GM18526 (cell line): ENCODE results near the gene GSK3A.
A peak's percentile ranks its signal among the peaks of the same experiment; 100 is the strongest.

Source experiments
- POLR2A ChIP-seq: IDR thresholded peaks from 3 replicates; pipeline ENCODE4 v1.6.1; 2011; ENCODE audit not compliant: insufficient read length; ENCODE audit errors: extremely low read depth

GSK3A gene

DNA sequence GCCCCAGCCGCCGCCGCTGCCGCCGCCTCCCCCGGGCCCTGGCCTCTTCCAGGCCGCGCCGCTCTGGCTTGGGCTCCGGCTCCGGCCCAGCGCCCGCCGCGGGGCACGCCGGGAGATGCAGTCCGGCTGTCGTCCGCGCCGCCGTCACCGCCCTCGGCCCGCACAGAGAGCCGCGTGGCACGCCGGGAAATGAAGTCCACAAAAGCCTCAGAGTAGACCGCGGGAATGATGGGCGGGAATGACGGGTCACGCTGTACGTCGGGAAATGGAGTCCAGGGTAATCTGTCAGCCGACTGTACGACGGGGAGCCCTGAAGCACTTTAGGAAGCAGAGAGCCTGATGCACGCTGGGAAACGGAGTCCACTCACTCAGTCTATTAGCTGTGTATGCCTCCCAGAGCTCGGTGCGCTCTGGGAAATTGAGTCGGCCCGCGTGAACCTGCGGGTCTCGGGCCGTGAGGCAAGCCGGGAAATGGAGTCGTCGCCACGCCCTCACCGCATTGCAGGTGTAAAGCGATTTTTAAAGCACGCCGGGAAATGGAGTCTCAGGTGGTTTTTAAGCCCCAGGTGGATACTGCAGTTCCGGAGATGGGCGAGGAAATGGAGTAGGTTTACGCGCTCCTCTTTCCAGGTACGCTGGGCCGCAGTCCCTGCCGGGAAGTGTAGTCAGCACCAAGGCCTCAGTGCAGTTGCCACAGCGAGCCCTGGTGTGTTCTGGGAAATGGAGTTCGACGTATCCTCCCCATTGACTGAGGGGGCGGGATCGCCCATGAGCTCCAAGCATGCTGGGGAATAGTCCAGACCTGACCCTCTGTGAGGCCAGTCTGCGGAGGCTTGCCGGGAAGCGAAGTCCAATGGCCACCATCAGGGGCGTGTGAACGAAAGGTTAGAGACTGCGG, at the start of gene GSK3A:
Gene GSK3A, minus strand, starts transcription at position 91 of the 898 bp plus-strand sequence. CDS start 137 bp downstream, outside the sequence.
- peak; percentile 75 for TF ChIP-seq POLR2A

DNA sequence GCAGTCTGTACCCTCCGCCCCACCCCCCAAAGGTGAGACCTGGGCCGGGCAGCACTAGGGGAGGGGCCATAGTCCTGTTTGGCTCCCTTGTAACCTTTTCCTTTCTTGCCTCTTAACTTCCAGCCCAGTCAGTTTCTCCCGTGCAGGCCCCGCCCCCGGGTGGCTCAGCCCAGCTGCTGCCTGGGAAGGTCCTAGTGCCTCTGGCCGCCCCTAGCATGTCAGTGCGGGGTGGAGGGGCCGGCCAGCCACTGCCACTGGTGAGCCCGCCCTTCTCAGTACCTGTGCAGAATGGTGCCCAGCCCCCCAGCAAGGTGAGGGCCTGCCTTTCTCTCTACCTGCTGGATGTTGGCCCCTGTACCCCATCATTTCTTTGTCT, 49.0 kb upstream of the GSK3A start:
- TF ChIP-seq POLR2A = no peak

DNA sequence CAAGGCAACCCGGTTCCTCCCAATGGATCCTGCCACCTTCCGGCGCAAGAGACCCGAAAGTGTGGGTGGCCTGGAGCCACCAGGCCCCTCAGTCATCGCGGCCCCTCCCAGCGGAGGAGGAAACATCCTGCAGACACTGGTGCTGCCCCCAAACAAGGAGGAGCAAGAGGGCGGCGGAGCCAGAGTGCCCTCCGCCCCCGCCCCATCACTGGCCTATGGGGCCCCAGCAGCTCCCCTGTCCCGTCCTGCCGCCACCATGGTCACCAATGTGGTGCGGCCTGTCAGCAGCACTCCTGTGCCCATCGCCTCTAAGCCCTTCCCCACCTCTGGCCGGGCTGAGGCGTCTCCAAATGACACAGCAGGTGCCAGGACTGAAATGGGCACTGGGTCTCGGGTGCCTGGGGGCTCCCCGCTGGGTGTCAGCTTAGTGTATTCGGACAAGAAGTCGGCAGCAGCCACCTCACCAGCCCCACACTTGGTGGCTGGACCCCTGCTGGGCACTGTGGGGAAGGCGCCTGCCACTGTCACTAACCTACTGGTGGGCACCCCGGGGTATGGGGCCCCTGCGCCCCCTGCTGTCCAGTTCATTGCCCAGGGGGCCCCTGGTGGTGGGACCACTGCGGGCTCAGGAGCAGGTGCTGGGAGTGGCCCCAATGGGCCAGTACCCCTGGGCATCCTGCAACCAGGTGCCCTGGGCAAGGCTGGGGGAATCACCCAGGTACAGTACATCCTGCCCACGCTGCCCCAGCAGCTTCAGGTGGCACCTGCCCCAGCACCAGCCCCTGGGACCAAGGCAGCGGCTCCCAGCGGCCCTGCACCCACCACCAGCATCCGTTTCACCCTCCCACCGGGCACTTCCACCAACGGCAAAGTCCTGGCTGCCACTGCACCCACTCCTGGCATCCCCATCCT, 48.4 kb upstream of the GSK3A start:
- TF ChIP-seq POLR2A = no peak

DNA sequence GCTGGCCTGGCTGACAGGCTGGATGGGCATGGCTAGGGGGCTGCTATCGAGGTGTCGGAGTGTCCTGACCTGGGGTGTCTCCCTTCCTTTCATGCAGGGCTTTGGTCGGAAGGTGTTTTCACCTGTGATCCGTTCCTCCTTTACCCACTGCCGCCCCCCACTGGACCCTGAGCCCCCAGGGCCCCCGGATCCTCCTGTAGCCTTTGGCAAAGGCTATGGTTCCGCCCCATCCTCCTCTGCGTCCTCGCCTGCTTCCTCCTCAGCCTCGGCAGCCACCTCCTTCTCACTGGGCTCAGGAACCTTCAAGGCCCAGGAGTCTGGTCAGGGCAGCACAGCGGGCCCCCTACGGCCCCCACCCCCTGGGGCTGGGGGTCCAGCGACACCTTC, 47.7 kb upstream of the GSK3A start:
- TF ChIP-seq POLR2A = no peak

DNA sequence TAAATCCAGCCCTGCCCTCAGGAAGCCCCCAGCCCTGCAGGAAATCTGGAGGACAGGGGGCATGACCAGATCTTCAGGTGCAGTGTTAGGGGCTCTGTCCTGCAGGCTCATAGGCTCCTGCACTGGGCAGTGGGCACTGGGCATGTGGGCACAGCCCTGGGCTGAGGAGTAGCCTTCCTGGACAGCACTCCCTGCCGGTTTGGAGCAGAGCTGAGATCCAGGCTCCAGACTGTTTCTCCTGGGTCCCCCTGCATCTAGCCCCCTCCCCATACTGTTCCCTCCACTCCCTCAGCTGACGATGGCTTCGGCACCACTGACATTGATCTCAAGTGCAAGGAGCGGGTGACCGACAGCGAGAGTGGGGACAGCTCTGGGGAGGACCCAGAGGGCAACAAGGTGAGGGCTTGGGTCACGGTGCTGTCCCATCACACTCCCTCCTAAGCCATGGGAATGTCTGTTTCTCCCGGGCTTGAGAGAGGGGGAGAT, 47.2 kb upstream of the GSK3A start:
- TF ChIP-seq POLR2A = no peak

DNA sequence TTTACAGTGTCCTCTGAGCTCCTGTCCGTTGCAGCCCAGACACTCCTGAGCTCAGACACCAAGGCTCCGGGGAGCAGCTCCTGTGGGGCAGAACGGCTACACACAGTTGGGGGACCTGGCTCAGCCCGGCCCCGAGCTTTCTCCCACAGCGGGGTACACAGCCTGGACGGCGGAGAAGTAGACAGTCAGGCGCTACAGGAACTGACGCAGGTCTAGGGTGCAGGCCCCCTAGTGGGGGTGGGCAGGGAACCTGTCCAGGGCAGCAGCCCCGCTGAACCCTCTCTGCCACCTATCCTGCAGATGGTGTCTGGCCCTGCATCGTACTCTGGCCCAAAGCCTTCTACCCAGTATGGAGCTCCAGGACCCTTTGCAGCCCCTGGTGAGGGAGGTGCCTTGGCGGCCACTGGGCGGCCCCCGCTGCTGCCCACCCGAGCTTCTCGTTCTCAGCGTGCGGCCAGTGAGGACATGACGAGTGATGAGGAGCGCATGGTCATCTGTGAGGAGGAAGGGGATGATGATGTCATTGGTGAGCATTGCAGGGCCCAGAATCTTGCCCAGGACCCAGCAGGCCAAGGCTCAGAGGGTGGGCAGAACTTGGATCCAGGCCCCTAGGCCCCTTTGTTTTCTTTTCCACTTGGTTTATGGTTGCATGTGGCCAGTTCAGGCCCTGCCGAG, 46.6 kb upstream of the GSK3A start:
- no peak for TF ChIP-seq POLR2A

DNA sequence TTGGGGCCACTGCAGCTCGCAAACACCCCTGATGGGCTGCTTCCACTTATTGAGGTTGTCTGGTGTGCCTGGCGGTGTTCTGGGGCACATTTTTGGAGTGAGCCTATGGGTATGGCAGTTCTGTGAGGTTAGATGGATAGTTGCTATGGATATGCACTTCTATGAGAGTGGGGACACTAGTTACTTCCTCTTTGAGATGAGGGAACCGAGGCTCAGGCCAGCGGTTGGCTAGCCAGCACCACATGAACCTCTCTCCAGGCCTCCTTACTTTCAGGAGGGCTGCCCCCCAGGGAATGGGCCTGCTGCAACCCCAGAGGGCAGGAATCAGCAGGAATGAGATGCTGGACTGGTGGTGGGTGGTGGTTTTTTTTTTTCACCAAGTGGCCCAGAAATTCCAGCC, 46.0 kb upstream of the GSK3A start:
- no peak for TF ChIP-seq POLR2A

DNA sequence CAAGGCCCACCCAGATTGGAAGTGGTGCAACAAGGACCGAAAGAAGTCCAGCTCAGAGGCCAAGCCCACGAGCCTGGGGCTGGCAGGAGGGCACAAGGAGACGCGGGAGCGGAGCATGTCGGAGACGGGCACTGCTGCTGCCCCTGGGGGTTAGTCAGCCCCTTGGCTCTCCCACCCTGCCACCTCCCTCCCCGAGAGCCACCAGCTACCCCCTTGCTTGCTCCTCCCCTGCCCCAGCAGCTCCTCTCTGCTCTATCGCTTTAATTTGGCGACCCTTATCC, 45.4 kb upstream of the GSK3A start:
- no peak for TF ChIP-seq POLR2A

DNA sequence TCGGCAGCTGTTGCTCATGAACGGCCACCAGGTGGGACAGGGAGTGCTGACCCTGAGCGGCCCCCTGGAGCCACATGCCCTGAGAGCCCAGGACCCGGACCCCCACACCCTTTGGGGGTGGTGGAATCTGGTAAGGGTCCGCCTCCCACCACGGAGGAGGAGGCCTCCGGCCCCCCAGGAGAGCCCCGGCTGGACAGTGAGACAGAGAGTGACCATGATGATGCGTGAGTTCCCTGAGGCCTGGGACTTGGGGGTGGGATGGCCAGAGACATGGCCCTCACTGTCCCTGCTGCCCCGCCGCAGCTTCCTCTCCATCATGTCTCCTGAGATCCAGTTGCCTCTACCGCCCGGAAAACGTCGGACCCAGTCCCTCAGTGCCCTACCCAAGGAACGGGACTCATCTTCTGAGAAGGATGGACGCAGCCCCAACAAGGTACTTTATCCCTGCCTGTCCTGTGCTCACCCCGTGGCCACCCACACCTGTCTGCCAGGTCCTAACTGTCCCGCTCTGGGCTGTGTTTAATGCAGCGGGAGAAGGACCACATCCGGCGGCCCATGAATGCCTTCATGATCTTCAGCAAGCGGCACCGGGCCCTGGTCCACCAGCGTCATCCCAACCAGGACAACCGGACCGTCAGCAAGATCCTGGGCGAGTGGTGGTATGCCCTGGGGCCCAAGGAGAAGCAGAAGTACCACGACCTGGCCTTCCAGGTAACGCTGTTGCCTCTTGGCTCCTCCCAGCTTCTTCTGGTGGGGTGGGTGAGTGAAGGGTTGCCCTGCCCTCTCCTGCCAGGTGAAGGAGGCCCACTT, 44.8 kb upstream of the GSK3A start:
- no peak for TF ChIP-seq POLR2A

DNA sequence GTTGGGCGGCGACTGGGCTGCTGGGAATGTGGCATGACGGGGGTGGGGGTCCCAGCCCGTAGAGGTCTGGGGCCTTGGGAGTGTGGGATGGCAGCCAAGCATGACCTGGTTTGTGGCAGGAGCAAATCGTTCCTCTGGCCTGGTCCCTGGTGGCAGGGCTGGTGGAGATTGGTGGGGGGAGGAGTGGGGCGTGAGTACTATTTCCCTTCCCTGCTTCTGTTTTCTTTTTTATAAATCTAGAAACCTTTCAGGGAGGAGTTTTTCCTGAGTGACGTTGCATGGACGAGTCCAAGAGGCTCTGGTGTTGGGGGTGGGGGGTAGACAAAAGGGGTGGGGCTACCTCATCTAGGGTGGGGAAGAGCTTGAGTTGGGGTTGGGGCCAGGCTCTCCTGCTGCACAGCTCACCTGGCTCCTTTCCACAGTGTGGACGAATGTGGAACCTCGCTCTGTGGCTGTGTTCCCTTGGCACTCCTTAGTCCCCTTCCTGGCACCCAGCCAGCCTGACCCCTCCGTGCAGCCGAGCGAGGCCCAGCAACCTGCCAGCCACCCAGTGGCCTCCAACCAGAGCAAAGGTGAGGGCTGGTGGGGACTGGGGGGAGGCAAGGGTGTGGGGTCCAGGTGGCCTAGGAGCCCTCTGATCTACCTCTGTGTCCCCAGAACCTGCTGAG, 44.1 kb upstream of the GSK3A start:
- TF ChIP-seq POLR2A = no peak

DNA sequence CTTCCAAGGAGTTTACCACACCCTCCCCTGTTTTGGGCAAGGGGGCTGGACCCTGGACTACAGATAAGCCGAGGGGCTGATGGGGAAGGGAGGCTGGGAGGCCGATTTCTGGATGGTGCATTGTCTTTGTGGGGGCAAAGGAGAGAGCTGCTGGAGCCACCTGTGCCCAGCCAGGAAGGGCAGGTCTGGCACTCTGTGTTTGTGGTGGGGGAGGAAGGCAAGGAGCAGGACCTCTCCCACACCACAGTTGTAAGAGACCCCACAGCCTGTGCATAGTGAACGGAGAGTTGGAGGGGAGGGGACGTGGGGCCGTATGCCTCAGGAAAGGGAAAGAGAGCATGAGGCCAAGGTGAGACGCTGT, 43.6 kb upstream of the GSK3A start:
- TF ChIP-seq POLR2A = no peak

DNA sequence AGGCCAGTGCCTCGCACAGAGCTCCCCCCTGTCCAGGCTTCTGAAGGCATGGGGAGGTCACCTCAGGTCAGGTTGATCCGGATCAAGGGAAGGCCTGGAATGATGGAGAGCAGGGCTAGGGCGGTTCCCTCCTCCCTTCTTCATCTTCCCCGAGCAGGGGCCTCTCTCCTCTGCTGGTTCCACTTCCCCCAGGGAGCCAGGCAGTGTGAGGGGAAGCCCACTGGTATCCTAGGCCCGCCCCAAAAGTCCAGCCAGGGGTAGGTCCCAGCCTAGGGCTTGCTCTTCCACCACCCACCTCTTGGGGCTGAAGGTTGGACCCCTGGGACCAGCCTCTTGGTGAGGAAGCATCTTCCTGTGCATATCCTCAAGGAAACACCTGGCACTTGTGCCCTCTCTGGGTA, 43.1 kb upstream of the GSK3A start:
- no peak for TF ChIP-seq POLR2A

DNA sequence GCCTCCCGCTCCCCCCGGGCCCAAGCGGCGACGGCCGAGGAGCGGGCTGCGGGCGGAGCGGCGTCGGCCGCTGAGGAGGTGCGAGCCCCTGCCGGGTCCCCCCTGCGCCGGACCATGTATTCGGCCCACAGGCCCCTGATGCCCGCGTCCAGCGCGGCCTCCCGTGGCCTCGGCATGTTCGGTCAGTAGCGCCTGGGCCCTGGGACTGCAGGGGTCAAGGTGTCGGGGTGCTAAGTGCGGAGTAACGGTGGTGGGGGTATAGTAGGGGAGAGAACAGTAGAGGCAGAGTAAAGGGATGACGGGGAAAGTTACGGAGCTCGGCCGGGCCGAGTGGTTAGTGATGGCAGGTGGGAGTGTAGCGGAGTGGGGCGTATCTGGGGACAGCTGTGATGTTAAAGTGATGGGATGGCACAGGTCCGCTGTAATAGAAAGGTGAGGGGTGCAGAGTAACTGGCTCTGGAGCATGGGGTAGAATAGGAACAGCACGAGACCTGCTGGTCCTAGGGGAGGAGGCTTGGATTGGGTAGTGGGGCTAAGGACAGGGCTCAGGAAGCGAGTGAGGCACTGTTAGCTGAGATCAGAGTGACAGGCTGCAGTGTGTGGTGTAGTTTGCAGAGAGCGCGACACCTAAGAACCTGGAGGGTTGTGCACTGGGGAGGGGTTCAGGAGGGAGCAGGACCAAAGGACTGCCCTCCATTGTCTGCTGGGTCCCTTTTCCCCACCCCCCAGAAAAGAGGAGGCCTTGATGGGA, 42.4 kb upstream of the GSK3A start:
- TF ChIP-seq POLR2A = no peak
